GM18508 (cell line): Measurements from ENCODE around the gene BCAS3.
"Not testable (repeated sequence)": the region's sequence is repeated elsewhere in the genome, so short reads cannot be mapped to it uniquely, and the experiment has no call there.

Source experiments
- ATAC-seq: cut with Tn5 transposase; IDR thresholded peaks from one replicate; pipeline ENCODE4 v1.9.1; 2021; ENCODE audit warnings: moderate number of reproducible peaks; ENCODE audit not compliant: insufficient read depth, unreplicated experiment

The BCAS3 gene

GRCh38 chr17:61140081-61140786, 462.6 kb downstream of the BCAS3 start:
- no peak for ATAC-seq

GRCh38 chr17:61143026-61143425, 465.4 kb downstream of the BCAS3 start:
- ATAC-seq = no peak

DNA sequence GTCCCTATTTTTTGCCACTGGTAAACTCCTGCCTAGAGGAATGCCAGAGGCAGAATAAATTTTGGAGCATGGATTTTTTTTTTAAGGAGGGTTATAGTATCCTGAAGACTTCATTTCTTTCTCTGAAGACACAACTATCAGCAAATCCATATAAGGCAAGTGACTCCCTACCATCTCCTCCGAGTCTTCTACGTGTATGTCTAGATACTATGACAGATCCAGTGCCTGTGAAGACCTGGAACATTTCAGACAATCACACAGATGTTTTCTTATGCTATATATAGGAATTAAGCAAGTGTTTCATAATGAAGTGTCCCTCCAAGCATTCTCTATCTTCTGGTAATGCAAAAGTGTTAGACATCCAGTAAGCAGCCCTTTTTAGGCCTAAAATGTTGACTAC, 466.5 kb downstream of the BCAS3 start:
- no peak for ATAC-seq

DNA sequence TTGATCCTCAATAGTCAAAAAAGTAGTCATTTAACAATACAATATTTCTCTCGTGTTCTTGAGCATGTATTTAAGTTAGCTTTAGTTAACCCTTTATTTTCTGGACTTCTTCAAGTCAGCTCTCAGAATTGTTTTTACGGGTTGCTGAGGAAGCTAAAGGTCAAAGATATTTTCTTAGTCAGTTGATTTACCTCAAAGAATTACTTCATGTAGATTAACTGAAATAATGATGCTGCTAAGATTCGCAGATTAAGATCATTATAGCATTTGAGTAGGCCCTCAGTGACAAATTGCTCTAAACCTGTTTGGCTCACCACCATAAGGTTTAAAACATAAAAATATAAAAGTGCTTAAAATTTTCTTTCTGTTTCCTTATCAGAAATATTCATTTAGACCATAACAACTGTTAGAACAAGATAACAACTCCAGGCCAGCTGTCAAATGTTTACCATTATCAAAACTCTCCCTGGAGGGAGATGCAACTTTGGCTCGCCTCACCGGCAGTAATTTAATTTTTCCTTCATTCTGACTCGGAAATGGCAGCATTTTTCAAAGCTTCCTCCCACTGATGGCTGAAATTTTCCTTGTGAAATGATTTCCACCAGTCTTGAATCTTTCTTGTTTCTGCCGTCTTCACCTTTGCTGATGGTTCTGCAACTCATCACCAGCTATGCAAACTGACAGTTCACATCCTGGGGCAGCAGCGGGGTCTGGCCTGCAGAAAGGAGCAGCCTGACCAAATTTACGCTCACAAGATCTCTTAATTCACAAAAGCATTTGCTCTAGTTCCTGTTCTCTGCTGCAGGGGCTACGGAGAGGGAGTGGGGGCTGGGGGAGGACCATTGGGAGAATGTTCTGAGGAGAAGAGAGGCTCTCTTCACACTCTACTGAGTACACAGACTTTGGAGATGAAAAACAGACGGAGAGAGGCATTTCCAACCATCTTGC, 467.2 kb downstream of the BCAS3 start:
- ATAC-seq = no peak

DNA sequence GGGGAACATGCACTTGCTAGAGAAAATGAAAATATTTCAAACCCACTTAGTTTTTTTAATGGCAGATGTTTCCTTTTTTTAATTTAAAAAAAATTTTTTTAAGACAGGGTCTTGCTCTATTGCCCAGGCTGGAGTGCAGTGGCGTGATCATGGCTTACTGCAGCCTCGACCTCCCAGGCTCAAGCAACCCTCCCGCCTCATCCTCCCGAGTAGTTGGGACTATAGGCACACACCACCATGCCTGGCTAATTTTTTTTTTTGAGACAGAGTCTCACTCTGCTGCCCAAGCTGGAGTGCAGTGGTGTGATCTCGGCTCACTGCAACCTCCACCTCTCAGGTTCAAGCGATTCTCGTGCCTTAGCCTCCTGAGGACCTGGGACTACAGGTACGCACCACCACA, 469.2 kb downstream of the BCAS3 start:
- not testable (repeated sequence) for ATAC-seq

DNA sequence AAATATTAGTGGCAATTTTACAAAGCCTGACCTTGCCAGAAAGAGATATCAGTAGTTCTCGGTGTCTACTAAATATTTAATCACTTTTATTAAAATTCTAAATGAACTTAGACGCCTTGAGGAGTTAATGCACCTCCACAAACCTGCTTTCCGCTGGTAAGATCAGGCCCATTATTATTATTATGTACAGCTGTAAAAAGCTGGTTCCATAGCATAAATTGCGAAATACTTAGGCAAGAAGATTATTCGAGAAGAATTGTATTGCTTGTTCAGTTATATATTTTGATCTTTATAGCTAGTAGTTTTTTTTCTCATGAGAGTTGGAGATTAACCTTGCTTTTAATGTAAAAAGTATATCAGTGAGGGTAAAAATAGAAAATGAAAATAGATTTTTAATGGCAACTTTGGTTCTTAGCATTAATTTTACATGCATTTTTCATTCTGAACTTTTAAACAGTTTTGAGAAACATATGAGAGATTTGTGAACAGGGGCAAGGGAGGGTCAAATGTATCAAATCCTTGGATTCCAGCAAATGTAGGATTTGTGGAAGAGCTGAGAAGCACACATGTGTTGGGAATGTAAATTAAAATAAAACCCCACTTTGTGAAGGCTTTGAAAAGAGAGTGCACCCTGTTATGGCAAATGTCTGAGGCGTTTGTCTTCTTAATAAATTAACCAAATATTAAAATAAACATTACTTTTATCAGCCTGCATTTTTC, 471.6 kb downstream of the BCAS3 start:
- no peak for ATAC-seq

GRCh38 chr17:61149862-61150362, 472.3 kb downstream of the BCAS3 start:
- ATAC-seq = no peak

DNA sequence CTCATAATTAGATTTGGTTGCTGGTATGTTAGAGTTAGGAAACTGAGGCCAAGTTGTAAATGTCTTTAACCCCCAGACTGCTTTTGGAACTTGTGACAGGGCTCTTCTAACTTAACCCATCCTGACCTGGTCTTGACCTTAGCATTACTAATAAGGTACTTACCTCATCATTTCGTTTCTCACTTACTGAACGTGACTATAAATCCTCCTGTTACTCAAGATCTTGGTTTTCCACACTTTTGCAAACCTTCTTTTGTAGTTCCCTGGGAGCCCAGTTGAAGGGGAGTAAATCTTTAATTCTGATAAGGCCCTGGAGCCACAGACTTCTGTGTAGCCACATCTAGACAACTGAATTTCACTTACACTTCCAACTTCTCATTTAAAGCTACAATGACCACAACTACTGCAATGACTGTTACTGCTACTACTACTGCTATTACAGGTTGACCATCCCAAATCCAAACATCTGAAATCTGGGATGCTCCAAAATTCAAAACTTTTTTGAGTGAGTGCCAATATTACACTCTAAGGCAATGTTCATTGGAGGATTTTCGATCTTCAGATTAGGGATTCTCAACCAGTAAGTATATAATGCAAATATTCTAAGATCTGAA, 473.1 kb downstream of the BCAS3 start:
- no peak for ATAC-seq

- ATAC-seq = no peak
Measured at GRCh38 chr17:61152898-61153297, 475.2 kb downstream of the BCAS3 start.

- ATAC-seq = no peak
Measured at GRCh38 chr17:61155590-61156237, 478.1 kb downstream of the BCAS3 start.

GRCh38 chr17:61157246-61157886, 479.7 kb downstream of the BCAS3 start:
- no peak for ATAC-seq

GRCh38 chr17:61158376-61158775, 480.7 kb downstream of the BCAS3 start:
- no peak for ATAC-seq

GRCh38 chr17:61159221-61159814, 481.7 kb downstream of the BCAS3 start:
- no peak for ATAC-seq

DNA sequence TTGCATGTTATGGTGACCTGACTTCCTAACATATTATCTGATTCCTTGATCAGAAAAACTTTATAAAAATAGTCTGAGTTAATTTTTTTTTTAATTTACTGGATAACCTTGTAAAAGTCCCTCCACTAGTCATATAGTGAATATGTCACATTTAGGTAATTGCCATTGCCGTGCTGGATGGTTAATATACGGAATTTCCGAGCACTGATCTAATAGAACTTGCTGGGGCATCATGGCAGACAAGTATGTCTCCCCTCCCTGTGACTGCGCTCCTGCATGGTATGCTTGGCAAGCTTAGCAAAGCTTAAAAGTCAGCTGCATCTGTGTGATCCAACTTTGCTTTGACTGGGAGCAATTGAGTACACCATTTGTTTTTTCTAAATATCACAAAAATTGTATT, 482.6 kb downstream of the BCAS3 start:
- ATAC-seq = no peak

GRCh38 chr17:61160789-61161445, 483.3 kb downstream of the BCAS3 start:
- no peak for ATAC-seq

- ATAC-seq = no peak
Measured at GRCh38 chr17:61161615-61162134, 484.0 kb downstream of the BCAS3 start.

DNA sequence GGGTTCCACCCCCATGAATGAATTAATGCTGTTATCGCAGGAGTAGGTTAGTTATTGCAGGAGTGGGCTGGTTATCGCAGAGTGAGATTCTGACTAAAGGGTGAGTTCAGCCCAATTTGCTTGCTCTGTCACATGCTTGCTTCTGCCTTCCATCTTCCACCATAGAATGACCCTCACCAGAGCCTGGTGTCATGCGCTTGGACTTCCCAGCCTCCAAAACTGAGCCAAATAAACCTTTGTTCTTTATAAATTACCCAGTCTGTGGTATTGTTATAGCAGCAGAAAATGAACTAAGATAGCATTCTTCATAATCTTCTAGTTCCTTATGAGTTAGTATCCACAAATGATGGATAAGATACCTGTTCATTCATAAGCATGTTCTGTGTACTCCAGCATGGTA, 486.9 kb downstream of the BCAS3 start:
- no peak for ATAC-seq

DNA sequence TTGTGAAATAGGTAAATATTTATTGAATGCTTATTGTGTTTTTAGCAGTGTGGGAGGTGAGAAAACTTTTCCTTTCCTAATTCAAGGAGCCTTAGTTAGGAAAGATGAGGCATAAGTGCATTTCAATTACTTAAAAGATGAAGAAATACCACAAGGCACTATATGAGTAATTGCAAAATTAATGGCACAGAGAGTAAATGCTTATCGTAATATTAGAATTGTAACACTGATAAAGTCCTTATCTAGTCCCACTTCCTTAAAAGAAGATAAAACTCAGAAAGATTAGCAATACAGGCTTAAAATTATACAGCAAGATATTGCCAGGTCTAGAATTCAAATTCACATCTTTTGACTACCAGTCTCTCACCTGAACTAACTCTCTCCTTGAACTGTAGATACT, 489.4 kb downstream of the BCAS3 start:
- no peak for ATAC-seq
